HL-60 (cell line): ENCODE measurements around the gene CENPM.

Source experiments
- REST ChIP-seq: IDR thresholded peaks from 2 replicates; pipeline ENCODE4 v1.6.1; 2012; ENCODE audit warnings: low read depth; ENCODE audit not compliant: insufficient replicate concordance
- TF ChIP-seq, protein P1 (sequence below): IDR thresholded peaks from one replicate; pipeline ENCODE4 v1.5.1; 2011; ENCODE audit warnings: low read length, control low read depth, inconsistent platforms; ENCODE audit not compliant: insufficient read depth

- no peak for TF ChIP-seq REST
- TF ChIP-seq, protein P1, sequence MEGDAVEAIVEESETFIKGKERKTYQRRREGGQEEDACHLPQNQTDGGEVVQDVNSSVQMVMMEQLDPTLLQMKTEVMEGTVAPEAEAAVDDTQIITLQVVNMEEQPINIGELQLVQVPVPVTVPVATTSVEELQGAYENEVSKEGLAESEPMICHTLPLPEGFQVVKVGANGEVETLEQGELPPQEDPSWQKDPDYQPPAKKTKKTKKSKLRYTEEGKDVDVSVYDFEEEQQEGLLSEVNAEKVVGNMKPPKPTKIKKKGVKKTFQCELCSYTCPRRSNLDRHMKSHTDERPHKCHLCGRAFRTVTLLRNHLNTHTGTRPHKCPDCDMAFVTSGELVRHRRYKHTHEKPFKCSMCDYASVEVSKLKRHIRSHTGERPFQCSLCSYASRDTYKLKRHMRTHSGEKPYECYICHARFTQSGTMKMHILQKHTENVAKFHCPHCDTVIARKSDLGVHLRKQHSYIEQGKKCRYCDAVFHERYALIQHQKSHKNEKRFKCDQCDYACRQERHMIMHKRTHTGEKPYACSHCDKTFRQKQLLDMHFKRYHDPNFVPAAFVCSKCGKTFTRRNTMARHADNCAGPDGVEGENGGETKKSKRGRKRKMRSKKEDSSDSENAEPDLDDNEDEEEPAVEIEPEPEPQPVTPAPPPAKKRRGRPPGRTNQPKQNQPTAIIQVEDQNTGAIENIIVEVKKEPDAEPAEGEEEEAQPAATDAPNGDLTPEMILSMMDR, result peak; percentile 39
Observed at GRCh38 chr22:41925783-41926460, 21.0 kb downstream of the CENPM start.
